CD4-positive, alpha-beta memory T cell (primary cell): ENCODE measurements around the gene TRDMT1. TPM values are rescaled to one million over a fixed set of nuclear protein-coding genes. Genes with fewer than 3 reads are reported as not detected.
A peak's percentile ranks its signal among the peaks of the same experiment; 100 is the strongest.

Source experiments
- CTCF ChIA-PET: fragments of 350-600 bp; sonication (Branson Sonifier 250); formaldehyde crosslinking; loops from one replicate; lab custom pipeline; 2021; ENCODE audit warnings: inconsistent platforms; ENCODE audit not compliant: partially characterized antibody; lab: Charles Lee
- POLR2A ChIA-PET: fragments of 350-600 bp; sonication (Branson Sonifier 250); formaldehyde crosslinking; loops from one replicate; lab custom pipeline; 2021; ENCODE audit not compliant: partially characterized antibody; lab: Charles Lee
- DNase-seq, 5 donors: peaks; one replicate each; pipeline versions ENCODE4 v3.0.0 to v3.0.0-alpha.2; 2020 to 2022; ENCODE audit warnings: mixed read lengths in 1 of 5
- H3K27ac ChIP-seq: one replicate; pipeline ENCODE4 v1.7.0; 2013; ENCODE audit warnings: low read depth, low read length
- H3K27me3 ChIP-seq: 2 replicates; pipeline ENCODE4 v1.7.0; 2013; ENCODE audit warnings: mild to moderate bottlenecking, low read length, moderate library complexity; ENCODE audit not compliant: insufficient read depth
- H3K36me3 ChIP-seq: 2 replicates; pipeline ENCODE4 v1.7.0; 2013; ENCODE audit warnings: mild to moderate bottlenecking, low read length, moderate library complexity; ENCODE audit not compliant: insufficient read depth
- H3K4me1 ChIP-seq: 2 replicates; pipeline ENCODE4 v1.7.0; 2013; ENCODE audit warnings: mild to moderate bottlenecking, low read length, moderate library complexity; ENCODE audit not compliant: insufficient read depth
- H3K4me3 ChIP-seq, 2 donors: one replicate each; pipeline ENCODE4 v1.7.0; 2013; ENCODE audit warnings: low read length in 2 of 2, mild to moderate bottlenecking in 1 of 2
- H3K9me3 ChIP-seq, 2 donors: one replicate each; pipeline ENCODE4 v1.7.0; 2013; ENCODE audit warnings: low read length in 2 of 2, control low read depth in 1 of 2; ENCODE audit not compliant: control insufficient read depth in 1 of 2
- H3K27ac Mint-ChIP-seq, 7 donors: one replicate each; pipeline ENCODE4 v1.8.0; 2020 to 2021; ENCODE audit warnings: mixed read lengths in 7 of 7, mild to moderate bottlenecking in 6 of 7, inconsistent platforms in 3 of 7, moderate library complexity in 3 of 7
- H3K27me3 Mint-ChIP-seq, 2 donors: one replicate each; pipeline ENCODE4 v1.8.0; 2020 to 2021; ENCODE audit warnings: mixed read lengths in 2 of 2
- H3K36me3 Mint-ChIP-seq, 2 donors: one replicate each; pipeline ENCODE4 v1.8.0; 2020 to 2021; ENCODE audit warnings: mixed read lengths in 2 of 2, inconsistent platforms in 1 of 2, mild to moderate bottlenecking in 1 of 2
- H3K4me1 Mint-ChIP-seq, 4 donors: one replicate each; pipeline ENCODE4 v1.8.0; 2020 to 2021; ENCODE audit warnings: mixed read lengths in 4 of 4, mild to moderate bottlenecking in 1 of 4
- H3K4me3 Mint-ChIP-seq, 8 donors: one replicate each; pipeline ENCODE4 v1.8.0; 2020 to 2021; ENCODE audit warnings: mixed read lengths in 8 of 8, mild to moderate bottlenecking in 7 of 8, moderate library complexity in 6 of 8, inconsistent platforms in 3 of 8
- H3K9me3 Mint-ChIP-seq, 8 donors: one replicate each; pipeline ENCODE4 v1.8.0; 2020 to 2021; ENCODE audit warnings: mixed read lengths in 8 of 8, mild to moderate bottlenecking in 5 of 8, inconsistent platforms in 3 of 8, moderate library complexity in 1 of 8
- intact Hi-C: fragments of 100-400 bp; cut with micrococcal nuclease; formaldehyde crosslinking; loops from one replicate; pipeline ENCODE4 v1.15.1; 2023
- polyA plus RNA-seq, 2 donors: library from polyadenylated mRNA; unstranded; fragments of 300-500 nt; fragmentation: Illumina TruSeq; gene quantifications; one replicate each; pipeline ENCODE4 v1.2.3, GENCODE V29; 2021
- total RNA-seq, 2 experiments: library from RNA; stranded (reverse); gene quantifications; one replicate each; pipeline ENCODE4 v1.2.3, GENCODE V29; 2021

The TRDMT1 gene
- total and polyA plus RNA-seq, 4 experiments from 2014 or later = 7.3 to 21.3 (median 14.2) TPM

DNA sequence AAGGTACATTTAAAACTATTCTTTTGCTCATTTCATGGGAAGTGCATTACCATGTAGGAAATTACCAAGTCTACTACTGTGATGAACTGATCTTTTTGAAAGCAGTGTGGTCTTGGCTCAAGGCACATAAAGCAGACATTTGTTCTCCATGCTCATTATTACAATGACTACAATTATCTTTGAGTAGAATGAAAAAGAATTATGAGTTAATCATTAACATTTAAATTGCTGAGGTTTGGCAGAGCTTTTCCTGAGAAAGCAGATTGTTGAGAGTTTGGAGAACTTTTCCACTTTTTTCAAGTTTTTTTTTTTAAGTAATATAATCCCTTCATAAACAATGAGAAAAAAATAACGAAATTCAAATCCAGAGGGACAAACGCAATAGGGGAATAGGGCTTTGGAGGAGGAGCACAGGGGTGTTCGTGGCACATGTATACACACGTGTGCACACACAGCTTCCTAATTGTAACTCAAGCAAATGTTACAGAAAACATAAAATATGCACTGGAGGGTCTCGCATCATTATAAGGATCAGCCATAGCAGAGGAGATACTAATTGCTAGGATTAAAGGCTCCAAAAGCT is 62.9 kb downstream of the TRDMT1 start:
- H3K4me1 ChIP-seq = peaks cover 7% of the 10 kb centered on the region
- intact Hi-C loops = no loop called here
- peaks cover 5 to 14% (median 7%) of the 10 kb centered on the region in 4 donors for H3K4me1 Mint-ChIP-seq
- H3K27me3 ChIP-seq = no peaks in the 10 kb centered on the region
- H3K36me3 Mint-ChIP-seq = no peaks in the 10 kb centered on the region
- H3K4me3 ChIP-seq = no peak overlapping the region
- no peaks in the 10 kb centered on the region for H3K27me3 Mint-ChIP-seq
- POLR2A ChIA-PET = interaction anchor here (0.5 kb wide), 1 partner anchor 76 kb away, joined by 3 read pairs; no protein-coding TSS in a partner anchor
- DNase-seq = no peak
- H3K27ac ChIP-seq = no peak overlapping the region
- H3K27ac Mint-ChIP-seq = no peak overlapping the region
- H3K4me3 Mint-ChIP-seq = no peak overlapping the region
- no peaks in the 10 kb centered on the region for H3K36me3 ChIP-seq
- peaks cover 0 to 3% (median 0%) of the 10 kb centered on the region in 8 donors for H3K9me3 Mint-ChIP-seq
- CTCF ChIA-PET = interaction anchor here (0.7 kb wide), 1 partner anchor 618 kb away, joined by 3 read pairs; no protein-coding TSS in a partner anchor
- H3K9me3 ChIP-seq = no peaks in the 10 kb centered on the region

GRCh38 chr10:17134737-17135260 is 66.7 kb downstream of the TRDMT1 start:
- peak overlapping the region in 1 of 7 donors; percentile 72 for H3K27ac Mint-ChIP-seq
- CTCF ChIA-PET = no interaction called here

DNA sequence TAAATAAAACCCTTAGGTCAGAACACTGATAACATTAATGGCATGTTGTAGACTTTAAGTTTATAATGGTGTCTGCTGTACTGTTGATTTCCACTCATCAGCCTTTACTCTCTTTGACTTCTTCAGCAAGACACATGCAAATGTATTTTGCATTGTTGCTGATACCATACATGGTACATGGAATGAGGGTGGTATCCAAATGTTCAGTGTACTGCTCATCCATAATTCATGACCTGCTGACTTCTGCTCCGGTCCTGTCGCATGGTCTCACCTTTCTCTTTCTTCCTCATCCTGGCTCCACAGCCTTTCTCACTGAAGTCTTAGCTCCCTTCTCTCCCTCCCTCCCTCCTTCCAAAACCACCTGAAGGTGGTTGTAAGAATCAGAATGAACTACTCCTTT is 67.2 kb downstream of the TRDMT1 start:
- H3K9me3 Mint-ChIP-seq = no peaks in the 10 kb centered on the region
- Histone ChIP-seq H3K4me3 (no peak overlapping the region), H3K9me3 (no peaks in the 10 kb centered on the region), H3K27ac (no peak overlapping the region), H3K27me3 (no peaks in the 10 kb centered on the region), H3K36me3 (no peaks in the 10 kb centered on the region), H3K4me1 (no peaks in the 10 kb centered on the region)
- H3K4me1 Mint-ChIP-seq = peaks cover 0 to 5% (median under 1%) of the 10 kb centered on the region in 4 donors
- no peaks in the 10 kb centered on the region for H3K27me3 Mint-ChIP-seq
- CTCF ChIA-PET = no interaction called here
- H3K4me3 Mint-ChIP-seq = no peak overlapping the region
- POLR2A ChIA-PET = no interaction called here
- intact Hi-C loops = no loop called here
- no peak overlapping the region for H3K27ac Mint-ChIP-seq
- DNase-seq = no peak
- peaks cover 0 to 6% of the 10 kb centered on the region in 2 donors for H3K36me3 Mint-ChIP-seq

More at GRCh38 chr10:17134737-17135260, 66.7 kb downstream of the TRDMT1 start:
- POLR2A ChIA-PET = no interaction called here
- DNase-seq = no peak
- H3K27me3 Mint-ChIP-seq = no peaks in the 10 kb centered on the region
- Histone ChIP-seq H3K36me3 (no peaks in the 10 kb centered on the region), H3K27me3 (no peaks in the 10 kb centered on the region), H3K4me1 (no peaks in the 10 kb centered on the region), H3K9me3 (no peaks in the 10 kb centered on the region), H3K4me3 (no peak overlapping the region), H3K27ac (no peak overlapping the region)
- intact Hi-C loops = no loop called here
- H3K4me1 Mint-ChIP-seq = peaks cover 0 to 5% (median under 1%) of the 10 kb centered on the region in 4 donors
- H3K4me3 Mint-ChIP-seq = no peak overlapping the region
- H3K36me3 Mint-ChIP-seq = peaks cover 0 to 6% of the 10 kb centered on the region in 2 donors
- H3K9me3 Mint-ChIP-seq = no peaks in the 10 kb centered on the region

GRCh38 chr10:17129741-17130140 is 71.7 kb downstream of the TRDMT1 start, which contains the start of gene CUBN:
CUBN (minus strand) TSS chr10:17129811; CDS start chr10:17129765, 46 bp downstream.
- no peak within 1 kb of the TSS for H3K27ac Mint-ChIP-seq
- no peaks in the 10 kb centered on the region for H3K36me3 ChIP-seq
- peaks cover 3 to 14% of the 10 kb centered on the region in 2 donors for H3K36me3 Mint-ChIP-seq
- no peaks in the 10 kb centered on the region for H3K4me1 ChIP-seq
- CTCF ChIA-PET = no interaction called here
- H3K27ac ChIP-seq = no peak within 1 kb of the TSS
- H3K4me1 Mint-ChIP-seq = peaks cover 0 to 8% (median under 1%) of the 10 kb centered on the region in 4 donors
- no peaks in the 10 kb centered on the region for H3K9me3 ChIP-seq
- H3K4me3 ChIP-seq = no peak within 1 kb of the TSS
- no peaks in the 10 kb centered on the region for H3K27me3 ChIP-seq
- intact Hi-C loops = no loop called here
- no peak within 1 kb of the TSS for H3K4me3 Mint-ChIP-seq
- no peaks in the 10 kb centered on the region for H3K27me3 Mint-ChIP-seq
- POLR2A ChIA-PET = no interaction called here
- no peak for DNase-seq
- H3K9me3 Mint-ChIP-seq = no peaks in the 10 kb centered on the region

DNA sequence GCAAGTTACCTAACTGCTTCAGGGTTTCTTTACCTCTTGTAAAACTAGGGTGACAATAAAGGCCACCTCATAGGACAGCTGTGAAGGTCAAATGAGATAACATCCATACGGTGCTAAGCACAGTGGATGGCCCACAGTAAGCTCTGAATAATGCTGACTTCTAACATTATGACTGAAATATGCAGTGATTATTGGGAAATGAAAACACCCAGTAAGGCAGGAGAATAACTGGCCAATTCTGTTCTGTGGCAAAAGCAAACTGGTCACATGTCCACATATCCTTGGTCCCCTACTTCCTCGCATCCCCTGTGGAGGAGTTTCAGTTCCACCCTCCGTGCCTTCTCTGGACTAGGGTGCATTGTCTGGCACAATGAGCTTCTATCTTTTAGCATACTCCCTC is 73.2 kb downstream of the TRDMT1 start:
- no peaks in the 10 kb centered on the region for H3K9me3 Mint-ChIP-seq

GRCh38 chr10:17126327-17126726 is 75.1 kb downstream of the TRDMT1 start:
- POLR2A ChIA-PET = no interaction called here
- peaks cover 23 to 39% of the 10 kb centered on the region in 2 donors for H3K36me3 Mint-ChIP-seq
- DNase-seq = no peak
- H3K4me3 Mint-ChIP-seq = no peak overlapping the region
- Histone ChIP-seq H3K4me1 (no peaks in the 10 kb centered on the region), H3K27me3 (no peaks in the 10 kb centered on the region), H3K9me3 (no peaks in the 10 kb centered on the region), H3K27ac (no peak overlapping the region), H3K4me3 (no peak overlapping the region), H3K36me3 (no peaks in the 10 kb centered on the region)
- H3K9me3 Mint-ChIP-seq = no peaks in the 10 kb centered on the region
- intact Hi-C loops = no loop called here
- no peak overlapping the region for H3K27ac Mint-ChIP-seq
- peaks cover 0 to 3% (median 0%) of the 10 kb centered on the region in 4 donors for H3K4me1 Mint-ChIP-seq
- CTCF ChIA-PET = no interaction called here
- no peaks in the 10 kb centered on the region for H3K27me3 Mint-ChIP-seq

More for the DNA sequence above, 73.2 kb downstream of the TRDMT1 start:
- Histone ChIP-seq H3K9me3 (no peaks in the 10 kb centered on the region), H3K27ac (no peak overlapping the region), H3K4me1 (no peaks in the 10 kb centered on the region), H3K4me3 (no peak overlapping the region), H3K27me3 (no peaks in the 10 kb centered on the region), H3K36me3 (no peaks in the 10 kb centered on the region)
- H3K27ac Mint-ChIP-seq = no peak overlapping the region
- no peak overlapping the region for H3K4me3 Mint-ChIP-seq
- H3K4me1 Mint-ChIP-seq = peaks cover 0 to 8% (median 0%) of the 10 kb centered on the region in 4 donors
- H3K27me3 Mint-ChIP-seq = no peaks in the 10 kb centered on the region
- ChIA-PET CTCF (no interaction called here), POLR2A (no interaction called here)
- intact Hi-C loops = no loop called here
- peak in 1 of 5 donors; percentile 17 for DNase-seq
- H3K36me3 Mint-ChIP-seq = peaks cover 8 to 23% of the 10 kb centered on the region in 2 donors

DNA sequence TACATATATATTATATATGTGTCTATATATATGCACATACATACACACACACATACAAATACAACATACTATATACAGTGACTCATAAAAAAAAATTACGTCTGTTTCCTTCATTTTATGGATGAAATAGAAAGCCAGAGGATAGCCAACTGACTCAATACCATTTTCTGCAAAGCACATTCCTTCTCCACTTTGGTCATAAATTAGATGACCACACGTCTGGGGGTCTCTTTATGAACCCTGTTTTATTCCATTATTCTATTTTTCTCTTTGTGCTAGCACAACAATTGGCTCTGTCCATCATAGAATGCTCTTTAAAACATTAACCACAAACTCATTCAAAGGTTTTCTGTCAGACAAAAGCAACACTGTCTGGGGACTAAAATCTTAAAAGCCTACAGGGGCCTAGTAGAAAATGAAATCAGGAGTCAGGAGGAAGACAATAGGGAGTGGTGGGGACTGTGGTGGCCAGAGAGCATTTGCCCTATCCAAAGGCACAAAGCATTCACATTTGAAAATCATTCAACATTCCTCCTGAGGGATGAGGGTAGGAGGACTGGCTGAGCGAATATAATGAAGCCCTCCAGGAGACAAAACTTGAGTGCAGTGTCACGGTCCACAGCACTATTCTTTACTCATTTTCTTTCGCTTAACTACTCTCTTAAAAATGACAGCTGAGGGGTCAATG is 76.1 kb downstream of the TRDMT1 start:
- Mint-ChIP-seq H3K9me3 (no peaks in the 10 kb centered on the region), H3K36me3 (peaks cover 26 to 43% of the 10 kb centered on the region in 2 donors), H3K4me1 (peaks cover 0 to 3% (median 0%) of the 10 kb centered on the region in 4 donors), H3K27ac (peak overlapping the region in 1 of 7 donors; percentile 36), H3K4me3 (no peak overlapping the region), H3K27me3 (no peaks in the 10 kb centered on the region)
- Histone ChIP-seq H3K9me3 (no peaks in the 10 kb centered on the region), H3K27ac (no peak overlapping the region), H3K27me3 (no peaks in the 10 kb centered on the region), H3K4me1 (no peaks in the 10 kb centered on the region), H3K4me3 (no peak overlapping the region), H3K36me3 (no peaks in the 10 kb centered on the region)
- intact Hi-C loops = no loop called here
- CTCF ChIA-PET = no interaction called here
- POLR2A ChIA-PET = no interaction called here
- no peak for DNase-seq
